Measurements from ENCODE around the gene RHOU. TPM values are rescaled to one million over a fixed set of nuclear protein-coding genes. Genes with fewer than 3 reads are reported as not detected.

The RHOU gene
- total RNA-seq, 1 experiment from 2014 or later: 1.2 TPM

DNA sequence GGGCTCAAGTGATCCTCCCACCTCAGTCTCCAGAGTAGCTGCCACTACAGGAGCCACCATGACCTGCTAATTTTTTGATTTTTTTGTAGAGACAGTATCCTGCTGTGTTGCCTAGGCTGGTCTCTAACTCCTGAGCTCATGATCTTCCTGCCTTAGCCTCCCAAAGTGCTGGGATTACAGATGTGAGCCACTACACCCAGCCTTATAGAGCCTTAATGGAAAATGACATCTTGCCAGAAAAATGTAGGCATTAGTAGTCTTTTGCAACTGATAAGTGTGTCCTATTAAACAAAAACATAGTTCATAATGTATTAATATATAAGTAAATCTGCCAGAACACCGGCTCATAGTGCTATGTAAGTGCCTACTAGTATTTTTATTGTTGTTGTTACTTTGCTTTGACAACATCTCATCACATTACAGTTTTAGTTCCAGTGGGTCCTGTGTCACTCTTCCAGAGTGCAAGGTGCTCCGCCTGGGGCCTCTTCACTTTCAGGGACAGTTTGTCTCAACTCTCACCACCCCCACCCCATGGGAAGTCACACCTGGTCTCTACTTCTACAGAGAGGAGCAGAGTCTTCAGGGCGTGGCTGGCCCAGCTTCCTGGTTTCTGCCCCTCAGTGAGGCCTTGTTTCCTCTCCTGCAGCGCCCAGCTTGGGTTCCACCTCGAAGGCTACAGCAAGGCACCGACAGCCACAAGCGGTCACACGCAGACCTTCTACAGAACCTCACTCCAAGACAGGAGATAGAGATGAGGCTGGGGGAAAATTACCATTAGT lies 30.1 kb downstream of the RHOU start:
- no peaks in the 10 kb centered on the region for H3K36me3 ChIP-seq (ENCODE audit: insufficient read depth, low read length, poor library complexity, severe bottlenecking)
- BruUV-seq (replicated peaks): no TSS peak
- no peak overlapping the region for H3K27ac ChIP-seq (ENCODE audit: low read depth, low read length, poor library complexity, severe bottlenecking)
- H3K27me3 ChIP-seq (replicated peaks; ENCODE audit: insufficient read depth, low read depth, low read length, poor library complexity): peaks cover 43% of the 10 kb centered on the region
- intact Hi-C loops (cut with micrococcal nuclease; ENCODE audit: unreplicated experiment): no loop called here
- H3K4me3 ChIP-seq (ENCODE audit: low read depth, low read length, poor library complexity, severe bottlenecking): no peak overlapping the region
- DNase-seq (ENCODE audit: low spot score): no peak
- ChIA-PET POLR2A (ENCODE audit: low non-redundant PET) (no interaction called here), CTCF (no interaction called here)
- no peaks in the 10 kb centered on the region for H3K4me1 ChIP-seq (ENCODE audit: insufficient read depth, low read length, poor library complexity, severe bottlenecking)
- TF ChIP-seq EZH2 (IDR thresholded peaks at IDR 0.05; ENCODE audit: borderline replicate concordance, low read depth, low read length, poor library complexity, severe bottlenecking): no peak
- TF ChIP-seq, protein P1, sequence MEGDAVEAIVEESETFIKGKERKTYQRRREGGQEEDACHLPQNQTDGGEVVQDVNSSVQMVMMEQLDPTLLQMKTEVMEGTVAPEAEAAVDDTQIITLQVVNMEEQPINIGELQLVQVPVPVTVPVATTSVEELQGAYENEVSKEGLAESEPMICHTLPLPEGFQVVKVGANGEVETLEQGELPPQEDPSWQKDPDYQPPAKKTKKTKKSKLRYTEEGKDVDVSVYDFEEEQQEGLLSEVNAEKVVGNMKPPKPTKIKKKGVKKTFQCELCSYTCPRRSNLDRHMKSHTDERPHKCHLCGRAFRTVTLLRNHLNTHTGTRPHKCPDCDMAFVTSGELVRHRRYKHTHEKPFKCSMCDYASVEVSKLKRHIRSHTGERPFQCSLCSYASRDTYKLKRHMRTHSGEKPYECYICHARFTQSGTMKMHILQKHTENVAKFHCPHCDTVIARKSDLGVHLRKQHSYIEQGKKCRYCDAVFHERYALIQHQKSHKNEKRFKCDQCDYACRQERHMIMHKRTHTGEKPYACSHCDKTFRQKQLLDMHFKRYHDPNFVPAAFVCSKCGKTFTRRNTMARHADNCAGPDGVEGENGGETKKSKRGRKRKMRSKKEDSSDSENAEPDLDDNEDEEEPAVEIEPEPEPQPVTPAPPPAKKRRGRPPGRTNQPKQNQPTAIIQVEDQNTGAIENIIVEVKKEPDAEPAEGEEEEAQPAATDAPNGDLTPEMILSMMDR (conservative IDR thresholded peaks at IDR 0.05; ENCODE audit: low read depth, low read length): no peak
- no peaks in the 10 kb centered on the region for H3K9me3 ChIP-seq (ENCODE audit: low read depth, low read length, poor library complexity, severe bottlenecking)

DNA sequence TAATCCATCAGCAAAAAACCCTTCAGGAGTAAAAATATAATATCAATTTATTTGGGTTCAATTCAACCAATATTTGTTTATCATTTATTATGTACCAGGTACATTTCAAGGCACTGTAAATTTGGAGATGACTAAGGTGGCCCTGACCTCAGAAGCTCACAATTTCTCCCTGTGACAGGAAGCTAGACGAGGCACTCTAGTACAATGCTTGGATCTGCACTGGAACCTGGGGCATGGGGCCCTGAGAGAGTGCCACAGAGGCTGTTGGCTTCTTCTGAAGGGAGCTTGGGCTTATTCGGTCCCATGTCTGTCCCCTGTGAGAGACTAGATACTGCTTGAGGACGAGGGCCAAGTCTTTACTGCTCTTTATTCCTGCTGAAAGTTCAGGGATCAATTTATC lies 31.5 kb downstream of the RHOU start:
- DNase-seq (ENCODE audit: low spot score): no peak
- BruUV-seq (replicated peaks): no TSS peak
- no peaks in the 10 kb centered on the region for H3K9me3 ChIP-seq (ENCODE audit: low read depth, low read length, poor library complexity, severe bottlenecking)
- POLR2A ChIA-PET (ENCODE audit: low non-redundant PET): no interaction called here
- no peak overlapping the region for H3K4me3 ChIP-seq (ENCODE audit: low read depth, low read length, poor library complexity, severe bottlenecking)
- intact Hi-C loops (cut with micrococcal nuclease; ENCODE audit: unreplicated experiment): no loop called here
- no peak overlapping the region for H3K27ac ChIP-seq (ENCODE audit: low read depth, low read length, poor library complexity, severe bottlenecking)
- peaks cover 37% of the 10 kb centered on the region for H3K27me3 ChIP-seq (replicated peaks; ENCODE audit: insufficient read depth, low read depth, low read length, poor library complexity)
- CTCF ChIA-PET: no interaction called here
- H3K36me3 ChIP-seq (ENCODE audit: insufficient read depth, low read length, poor library complexity, severe bottlenecking): no peaks in the 10 kb centered on the region
- H3K4me1 ChIP-seq (ENCODE audit: insufficient read depth, low read length, poor library complexity, severe bottlenecking): no peaks in the 10 kb centered on the region
- TF ChIP-seq, protein P1 (conservative IDR thresholded peaks at IDR 0.05; ENCODE audit: low read depth, low read length): no peak
- no peak for TF ChIP-seq EZH2 (IDR thresholded peaks at IDR 0.05; ENCODE audit: borderline replicate concordance, low read depth, low read length, poor library complexity, severe bottlenecking)

DNA sequence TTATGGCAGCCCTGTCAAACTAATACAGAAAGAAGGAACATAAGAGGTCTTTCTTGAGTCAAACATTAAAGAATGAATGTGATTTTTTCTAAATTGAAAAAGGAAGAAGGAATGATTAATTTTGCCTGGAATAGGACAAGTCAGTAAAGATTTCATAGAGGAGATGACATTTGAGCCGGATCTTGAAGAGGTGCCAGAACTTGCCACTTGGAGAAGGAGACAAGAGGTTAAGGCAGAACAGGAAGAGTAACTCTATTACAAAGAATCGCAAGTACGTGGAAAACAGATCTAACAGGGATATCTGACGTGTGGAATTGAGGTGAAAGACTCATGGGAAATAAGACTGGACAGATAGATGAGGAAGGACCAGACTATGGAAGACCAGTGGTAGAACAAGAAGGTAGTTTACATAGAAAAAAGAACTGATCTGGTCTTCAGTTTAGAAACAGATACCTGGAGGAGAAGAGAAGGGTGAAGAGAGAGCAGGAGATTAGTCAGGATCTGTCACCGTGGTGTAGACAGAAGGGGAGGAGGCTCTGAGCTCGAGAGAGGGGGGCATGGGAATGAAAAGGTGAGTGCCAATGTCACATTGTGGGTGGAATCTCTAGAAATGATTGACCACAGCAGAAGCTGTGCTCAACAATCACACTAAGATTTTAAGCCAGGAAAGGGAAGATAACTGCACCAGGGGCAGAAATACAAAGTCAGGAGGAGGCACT lies 32.5 kb downstream of the RHOU start:
- Histone ChIP-seq H3K4me1 (ENCODE audit: insufficient read depth, low read length, poor library complexity, severe bottlenecking) (no peaks in the 10 kb centered on the region), H3K4me3 (ENCODE audit: low read depth, low read length, poor library complexity, severe bottlenecking) (no peak overlapping the region), H3K27me3 (replicated peaks; ENCODE audit: insufficient read depth, low read depth, low read length, poor library complexity) (peaks cover 30% of the 10 kb centered on the region), H3K9me3 (ENCODE audit: low read depth, low read length, poor library complexity, severe bottlenecking) (no peaks in the 10 kb centered on the region), H3K27ac (ENCODE audit: low read depth, low read length, poor library complexity, severe bottlenecking) (no peak overlapping the region), H3K36me3 (ENCODE audit: insufficient read depth, low read length, poor library complexity, severe bottlenecking) (no peaks in the 10 kb centered on the region)
- TF ChIP-seq EZH2 (IDR thresholded peaks at IDR 0.05; ENCODE audit: borderline replicate concordance, low read depth, low read length, poor library complexity, severe bottlenecking): no peak
- TF ChIP-seq, protein P1 (conservative IDR thresholded peaks at IDR 0.05; ENCODE audit: low read depth, low read length): no peak
- intact Hi-C loops (cut with micrococcal nuclease; ENCODE audit: unreplicated experiment): no loop called here
- no TSS peak for BruUV-seq (replicated peaks)
- ChIA-PET POLR2A (ENCODE audit: low non-redundant PET) (no interaction called here), CTCF (no interaction called here)
- DNase-seq (ENCODE audit: low spot score): no peak

Measured in A673 (cell line).